Activated naive CD4-positive, alpha-beta T cell treated with anti-CD3 and anti-CD28 coated beads, Interleukin-2, amount 10 ng/mL, durations not matched to agents 7 days and 5 days (primary cell): ENCODE data around the gene GREB1.

Experiments used
- CTCF ChIA-PET: fragments of 350-600 bp; sonication (Branson Sonifier 250); formaldehyde crosslinking; loops from one replicate; lab custom pipeline; 2021; ENCODE audit warnings: antibody characterized with exemption; lab: Charles Lee
- DNase-seq: peaks from one replicate; pipeline ENCODE4 v3.0.0-alpha.2; 2020
- H3K27ac Mint-ChIP-seq: one replicate; pipeline ENCODE4 v1.8.0; 2021; ENCODE audit warnings: mild to moderate bottlenecking, moderate library complexity, mixed read lengths
- H3K27me3 Mint-ChIP-seq: one replicate; pipeline ENCODE4 v1.8.0; 2021; ENCODE audit warnings: mild to moderate bottlenecking, mixed read lengths
- H3K36me3 Mint-ChIP-seq: one replicate; pipeline ENCODE4 v1.8.0; 2021; ENCODE audit warnings: mixed read lengths
- H3K4me1 Mint-ChIP-seq: one replicate; pipeline ENCODE4 v1.8.0; 2021; ENCODE audit warnings: mixed read lengths
- H3K4me3 Mint-ChIP-seq: one replicate; pipeline ENCODE4 v1.8.0; 2021; ENCODE audit warnings: mild to moderate bottlenecking, moderate library complexity, mixed read lengths
- H3K9me3 Mint-ChIP-seq: one replicate; pipeline ENCODE4 v1.8.0; 2021; ENCODE audit warnings: mixed read lengths

The GREB1 gene

GRCh38 chr2:11637546-11637945 lies 103.7 kb downstream of the GREB1 start:
- Mint-ChIP-seq H3K4me1 (no peaks in the 10 kb centered on the region), H3K36me3 (no peaks in the 10 kb centered on the region), H3K27ac (no peak overlapping the region), H3K9me3 (no peaks in the 10 kb centered on the region), H3K4me3 (no peak overlapping the region), H3K27me3 (peaks cover 9% of the 10 kb centered on the region)
- CTCF ChIA-PET = no interaction called here
- no peak for DNase-seq

- H3K4me1 Mint-ChIP-seq = no peaks in the 10 kb centered on the region
- no peak overlapping the region for H3K27ac Mint-ChIP-seq
- no peak overlapping the region for H3K4me3 Mint-ChIP-seq
- H3K9me3 Mint-ChIP-seq = no peaks in the 10 kb centered on the region
- CTCF ChIA-PET = interaction anchor here (1.0 kb wide), 1 partner anchor 57 kb away, joined by 3 read pairs; no protein-coding TSS in a partner anchor
- DNase-seq = no peak
- H3K36me3 Mint-ChIP-seq = no peaks in the 10 kb centered on the region
- peaks cover 15% of the 10 kb centered on the region for H3K27me3 Mint-ChIP-seq
These were observed 105.7 kb downstream of the GREB1 start for GRCh38 chr2:11639503-11639902.

- DNase-seq = no peak
- Mint-ChIP-seq H3K4me1 (no peaks in the 10 kb centered on the region), H3K27me3 (peaks cover 15% of the 10 kb centered on the region), H3K9me3 (no peaks in the 10 kb centered on the region), H3K4me3 (no peak overlapping the region), H3K36me3 (no peaks in the 10 kb centered on the region), H3K27ac (no peak overlapping the region)
- CTCF ChIA-PET = interaction anchor here (1.0 kb wide), 1 partner anchor 58 kb away, joined by 3 read pairs; no protein-coding TSS in a partner anchor
These were observed 106.3 kb downstream of the GREB1 start for GRCh38 chr2:11640132-11640531.

GRCh38 chr2:11642972-11643371 lies 109.1 kb downstream of the GREB1 start:
- Mint-ChIP-seq H3K27ac (no peak overlapping the region), H3K36me3 (no peaks in the 10 kb centered on the region), H3K9me3 (no peaks in the 10 kb centered on the region), H3K4me3 (no peak overlapping the region), H3K27me3 (peaks cover 15% of the 10 kb centered on the region), H3K4me1 (no peaks in the 10 kb centered on the region)
- DNase-seq = no peak
- CTCF ChIA-PET = interaction anchor here (1.1 kb wide), 1 partner anchor 61 kb away, joined by 3 read pairs; no protein-coding TSS in a partner anchor

GRCh38 chr2:11644293-11644692 lies 110.4 kb downstream of the GREB1 start:
- CTCF ChIA-PET = no interaction called here
- Mint-ChIP-seq H3K4me1 (no peaks in the 10 kb centered on the region), H3K9me3 (no peaks in the 10 kb centered on the region), H3K36me3 (no peaks in the 10 kb centered on the region), H3K4me3 (no peak overlapping the region), H3K27ac (no peak overlapping the region), H3K27me3 (peaks cover 20% of the 10 kb centered on the region)
- no peak for DNase-seq

GRCh38 chr2:11646530-11646929 lies 112.7 kb downstream of the GREB1 start:
- no peaks in the 10 kb centered on the region for H3K36me3 Mint-ChIP-seq
- H3K27me3 Mint-ChIP-seq = peaks cover 16% of the 10 kb centered on the region
- CTCF ChIA-PET = no interaction called here
- no peaks in the 10 kb centered on the region for H3K9me3 Mint-ChIP-seq
- H3K27ac Mint-ChIP-seq = no peak overlapping the region
- DNase-seq = no peak
- H3K4me3 Mint-ChIP-seq = no peak overlapping the region
- H3K4me1 Mint-ChIP-seq = no peaks in the 10 kb centered on the region

GRCh38 chr2:11647834-11648600 lies 114.2 kb downstream of the GREB1 start:
- Mint-ChIP-seq H3K27me3 (peaks cover 12% of the 10 kb centered on the region), H3K4me1 (no peaks in the 10 kb centered on the region), H3K27ac (no peak overlapping the region), H3K4me3 (no peak overlapping the region), H3K36me3 (no peaks in the 10 kb centered on the region), H3K9me3 (no peaks in the 10 kb centered on the region)
- DNase-seq = no peak
- CTCF ChIA-PET = interaction anchor here (1.6 kb wide), 1 partner anchor 33 kb away, joined by 4 read pairs; no protein-coding TSS in a partner anchor

- DNase-seq = no peak
- CTCF ChIA-PET = interaction anchor here (1.6 kb wide), 1 partner anchor 32 kb away, joined by 4 read pairs; no protein-coding TSS in a partner anchor
- Mint-ChIP-seq H3K27me3 (peaks cover 10% of the 10 kb centered on the region), H3K4me3 (no peak overlapping the region), H3K36me3 (no peaks in the 10 kb centered on the region), H3K27ac (no peak overlapping the region), H3K9me3 (no peaks in the 10 kb centered on the region), H3K4me1 (no peaks in the 10 kb centered on the region)
These were observed 115.2 kb downstream of the GREB1 start for GRCh38 chr2:11649093-11649492.

- Mint-ChIP-seq H3K4me3 (no peak overlapping the region), H3K36me3 (no peaks in the 10 kb centered on the region), H3K27me3 (peaks cover 14% of the 10 kb centered on the region), H3K4me1 (no peaks in the 10 kb centered on the region), H3K9me3 (no peaks in the 10 kb centered on the region), H3K27ac (no peak overlapping the region)
- no peak for DNase-seq
- CTCF ChIA-PET = no interaction called here
These were observed 118.2 kb downstream of the GREB1 start for GRCh38 chr2:11651856-11652548.

- CTCF ChIA-PET = no interaction called here
- no peak overlapping the region for H3K4me3 Mint-ChIP-seq
- no peak overlapping the region for H3K27ac Mint-ChIP-seq
- H3K9me3 Mint-ChIP-seq = no peaks in the 10 kb centered on the region
- H3K4me1 Mint-ChIP-seq = no peaks in the 10 kb centered on the region
- H3K36me3 Mint-ChIP-seq = no peaks in the 10 kb centered on the region
- peaks cover 14% of the 10 kb centered on the region for H3K27me3 Mint-ChIP-seq
- DNase-seq = no peak
These were observed 118.7 kb downstream of the GREB1 start for GRCh38 chr2:11652553-11652952.

- no peaks in the 10 kb centered on the region for H3K9me3 Mint-ChIP-seq
- H3K4me1 Mint-ChIP-seq = no peaks in the 10 kb centered on the region
- no peak overlapping the region for H3K4me3 Mint-ChIP-seq
- peaks cover 5% of the 10 kb centered on the region for H3K27me3 Mint-ChIP-seq
- no peak overlapping the region for H3K27ac Mint-ChIP-seq
- no peak for DNase-seq
- CTCF ChIA-PET = no interaction called here
- no peaks in the 10 kb centered on the region for H3K36me3 Mint-ChIP-seq
These were observed 121.7 kb downstream of the GREB1 start for GRCh38 chr2:11655495-11655894.

GRCh38 chr2:11656252-11656651 lies 122.4 kb downstream of the GREB1 start:
- no peak for DNase-seq
- CTCF ChIA-PET = no interaction called here
- Mint-ChIP-seq H3K4me1 (no peaks in the 10 kb centered on the region), H3K4me3 (no peak overlapping the region), H3K27me3 (peaks cover 5% of the 10 kb centered on the region), H3K36me3 (no peaks in the 10 kb centered on the region), H3K27ac (no peak overlapping the region), H3K9me3 (no peaks in the 10 kb centered on the region)

- Mint-ChIP-seq H3K27me3 (peaks cover 8% of the 10 kb centered on the region), H3K4me3 (no peak overlapping the region), H3K9me3 (no peaks in the 10 kb centered on the region), H3K36me3 (no peaks in the 10 kb centered on the region), H3K27ac (no peak overlapping the region), H3K4me1 (no peaks in the 10 kb centered on the region)
- DNase-seq = no peak
- CTCF ChIA-PET = no interaction called here
These were observed 122.8 kb downstream of the GREB1 start for GRCh38 chr2:11656671-11657101.

- Mint-ChIP-seq H3K27ac (no peak overlapping the region), H3K36me3 (no peaks in the 10 kb centered on the region), H3K4me3 (no peak overlapping the region), H3K4me1 (no peaks in the 10 kb centered on the region), H3K27me3 (peaks cover 11% of the 10 kb centered on the region), H3K9me3 (no peaks in the 10 kb centered on the region)
- CTCF ChIA-PET = no interaction called here
- no peak for DNase-seq
These were observed 123.3 kb downstream of the GREB1 start for GRCh38 chr2:11657195-11657594.

- Mint-ChIP-seq H3K9me3 (peaks cover under 1% of the 10 kb centered on the region), H3K36me3 (no peaks in the 10 kb centered on the region), H3K27me3 (peaks cover 12% of the 10 kb centered on the region), H3K27ac (no peak overlapping the region), H3K4me3 (no peak overlapping the region), H3K4me1 (no peaks in the 10 kb centered on the region)
- DNase-seq = no peak
- CTCF ChIA-PET = no interaction called here
These were observed 123.8 kb downstream of the GREB1 start for GRCh38 chr2:11657646-11658045.
